ENCODE measurements around the gene C5orf63. TPM values are rescaled to one million over a fixed set of nuclear protein-coding genes. Genes with fewer than 3 reads are reported as not detected.
A peak's percentile ranks its signal among the peaks of the same experiment; 100 is the strongest.

The C5orf63 gene
- total RNA-seq, 1 donor: 4.0 TPM

DNA sequence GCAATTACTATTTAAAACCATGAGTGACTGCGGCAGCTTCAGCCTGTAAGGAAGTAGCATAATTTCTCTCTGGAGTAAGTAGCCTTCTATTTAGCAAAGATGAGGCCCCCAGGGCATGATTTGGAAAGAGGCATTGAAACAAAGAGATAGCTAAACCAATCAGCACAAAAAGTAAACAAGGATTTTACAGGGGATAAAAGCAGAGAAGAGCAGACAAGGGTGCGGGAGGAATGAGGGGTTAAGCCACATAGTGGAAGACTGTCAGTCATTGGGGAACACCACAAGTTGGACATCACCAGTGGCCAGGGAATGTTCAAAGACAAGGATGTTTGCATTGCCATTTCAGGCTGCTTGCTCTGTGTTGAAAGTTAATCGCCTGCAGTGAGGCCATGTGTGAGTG is 24.0 kb upstream of the C5orf63 start:
- H3K4me3 ChIP-seq (ENCODE audit: low read depth, low read length): no peak overlapping the region
- DNase-seq (ENCODE audit: low read depth): no peak
- TF ChIP-seq, protein P1, sequence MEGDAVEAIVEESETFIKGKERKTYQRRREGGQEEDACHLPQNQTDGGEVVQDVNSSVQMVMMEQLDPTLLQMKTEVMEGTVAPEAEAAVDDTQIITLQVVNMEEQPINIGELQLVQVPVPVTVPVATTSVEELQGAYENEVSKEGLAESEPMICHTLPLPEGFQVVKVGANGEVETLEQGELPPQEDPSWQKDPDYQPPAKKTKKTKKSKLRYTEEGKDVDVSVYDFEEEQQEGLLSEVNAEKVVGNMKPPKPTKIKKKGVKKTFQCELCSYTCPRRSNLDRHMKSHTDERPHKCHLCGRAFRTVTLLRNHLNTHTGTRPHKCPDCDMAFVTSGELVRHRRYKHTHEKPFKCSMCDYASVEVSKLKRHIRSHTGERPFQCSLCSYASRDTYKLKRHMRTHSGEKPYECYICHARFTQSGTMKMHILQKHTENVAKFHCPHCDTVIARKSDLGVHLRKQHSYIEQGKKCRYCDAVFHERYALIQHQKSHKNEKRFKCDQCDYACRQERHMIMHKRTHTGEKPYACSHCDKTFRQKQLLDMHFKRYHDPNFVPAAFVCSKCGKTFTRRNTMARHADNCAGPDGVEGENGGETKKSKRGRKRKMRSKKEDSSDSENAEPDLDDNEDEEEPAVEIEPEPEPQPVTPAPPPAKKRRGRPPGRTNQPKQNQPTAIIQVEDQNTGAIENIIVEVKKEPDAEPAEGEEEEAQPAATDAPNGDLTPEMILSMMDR (IDR thresholded peaks at IDR 0.05; ENCODE audit: insufficient read depth, low read length): no peak

DNA sequence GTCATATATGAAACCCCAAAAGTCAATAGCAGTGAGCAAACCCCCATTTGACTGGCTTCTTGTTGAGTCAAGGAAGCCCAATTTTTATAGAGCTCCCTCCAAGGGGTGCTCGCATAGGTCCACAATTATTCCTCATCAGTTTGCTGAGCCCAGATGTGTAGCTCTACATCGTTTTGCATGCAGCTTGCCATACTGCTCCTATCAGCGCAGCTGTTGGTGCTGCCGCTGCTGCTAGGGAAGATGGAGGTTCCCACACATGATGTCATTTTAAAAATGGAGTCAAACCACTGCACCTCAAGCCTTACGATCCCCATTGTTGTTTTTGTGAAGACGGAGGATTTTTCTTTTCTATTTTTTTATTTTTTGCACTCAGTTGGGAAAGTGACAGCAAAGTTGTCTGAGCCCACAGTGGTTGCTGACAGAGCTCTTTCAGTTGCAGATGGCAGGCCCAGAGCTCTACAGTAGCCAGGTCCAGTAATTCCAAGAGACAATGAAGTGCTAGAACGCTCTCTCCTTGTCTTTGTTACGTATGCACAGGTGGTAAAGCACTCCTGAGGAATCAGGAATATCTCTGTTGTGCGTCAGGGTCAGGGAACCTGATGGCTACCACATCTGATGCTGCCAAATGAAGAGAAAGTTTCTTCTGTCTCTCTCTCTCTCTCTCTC is 23.2 kb upstream of the C5orf63 start:
- H3K4me3 ChIP-seq (ENCODE audit: low read depth, low read length): no peak overlapping the region
- TF ChIP-seq, protein P1 (IDR thresholded peaks at IDR 0.05; ENCODE audit: insufficient read depth, low read length): no peak
- no peak for DNase-seq (ENCODE audit: low read depth)

DNA sequence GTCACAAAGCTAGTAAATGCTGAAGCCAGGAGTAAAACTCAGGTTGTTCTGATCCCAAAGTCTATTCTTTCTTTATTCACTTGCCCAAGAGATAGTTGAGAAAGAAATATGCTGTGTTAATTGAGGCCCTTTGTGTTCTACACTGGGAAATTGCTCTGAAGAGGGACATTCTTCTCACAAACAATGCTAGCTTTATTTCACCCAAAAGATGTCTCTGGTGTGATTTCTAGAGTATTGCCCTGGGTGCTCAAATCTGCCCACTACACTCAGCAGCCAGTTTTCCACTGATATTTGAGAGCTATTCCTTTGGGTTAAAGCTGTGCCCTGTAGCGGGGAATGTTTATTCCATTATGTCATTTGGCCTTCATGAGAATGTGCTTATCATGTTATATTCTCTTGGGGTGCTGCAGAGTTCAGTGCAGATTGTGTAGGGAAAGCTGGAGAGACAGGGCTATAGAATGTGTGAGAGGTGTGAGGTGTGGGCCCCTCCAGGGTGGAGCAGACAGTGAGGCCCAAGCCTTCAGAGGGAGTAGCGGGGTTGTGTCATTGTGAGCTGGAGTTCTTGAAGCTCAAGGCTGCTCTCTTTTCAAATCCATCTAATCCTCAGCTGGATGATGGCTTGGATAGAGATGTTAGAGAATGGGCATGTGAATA is 21.0 kb upstream of the C5orf63 start:
- no peak for DNase-seq (ENCODE audit: low read depth)
- TF ChIP-seq, protein P1 (IDR thresholded peaks at IDR 0.05; ENCODE audit: insufficient read depth, low read length): no peak
- no peak overlapping the region for H3K4me3 ChIP-seq (ENCODE audit: low read depth, low read length)

DNA sequence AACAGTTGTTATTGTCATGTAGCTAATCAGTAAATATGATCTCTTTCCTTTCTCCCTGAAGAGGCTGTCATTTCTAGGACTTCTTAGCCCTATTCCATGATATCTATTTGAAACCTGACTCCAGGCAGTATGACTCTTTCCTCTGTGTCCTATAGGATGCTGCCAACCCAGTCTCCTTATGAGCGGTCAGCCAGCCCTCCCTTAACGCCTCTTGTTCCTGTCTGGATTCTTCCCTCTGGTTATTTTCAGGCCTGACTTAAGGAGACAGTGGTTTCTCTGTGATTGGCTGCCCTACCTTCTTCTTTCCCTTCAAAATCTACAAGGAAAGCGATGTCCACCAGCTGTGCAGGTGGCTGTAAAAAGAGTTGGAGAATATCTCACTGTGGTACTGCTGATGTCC is 19.4 kb upstream of the C5orf63 start:
- no peak overlapping the region for H3K4me3 ChIP-seq (ENCODE audit: low read depth, low read length)
- TF ChIP-seq, protein P1 (IDR thresholded peaks at IDR 0.05; ENCODE audit: insufficient read depth, low read length): no peak
- DNase-seq (ENCODE audit: low read depth): peak; percentile 46

DNA sequence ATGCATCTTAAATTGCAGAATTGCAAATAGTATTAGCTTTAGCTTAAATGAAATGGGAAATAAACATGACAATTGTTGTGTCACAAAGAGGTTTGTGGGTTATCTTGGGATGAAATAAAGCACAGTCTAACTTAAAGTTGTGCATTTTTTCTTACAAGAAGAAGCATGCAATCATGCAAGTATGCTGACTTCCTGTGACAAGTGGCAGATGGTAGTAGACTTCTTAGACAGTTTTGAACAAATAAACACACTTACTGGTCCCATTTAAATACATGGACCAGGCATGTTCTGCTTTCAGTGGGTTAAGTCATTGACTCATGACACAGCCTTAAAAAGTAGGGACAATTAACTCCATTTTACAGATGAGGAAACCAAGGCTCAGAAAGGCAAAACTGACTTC is 15.9 kb upstream of the C5orf63 start:
- no peak for DNase-seq (ENCODE audit: low read depth)
- no peak overlapping the region for H3K4me3 ChIP-seq (ENCODE audit: low read depth, low read length)
- TF ChIP-seq, protein P1 (IDR thresholded peaks at IDR 0.05; ENCODE audit: insufficient read depth, low read length): no peak

DNA sequence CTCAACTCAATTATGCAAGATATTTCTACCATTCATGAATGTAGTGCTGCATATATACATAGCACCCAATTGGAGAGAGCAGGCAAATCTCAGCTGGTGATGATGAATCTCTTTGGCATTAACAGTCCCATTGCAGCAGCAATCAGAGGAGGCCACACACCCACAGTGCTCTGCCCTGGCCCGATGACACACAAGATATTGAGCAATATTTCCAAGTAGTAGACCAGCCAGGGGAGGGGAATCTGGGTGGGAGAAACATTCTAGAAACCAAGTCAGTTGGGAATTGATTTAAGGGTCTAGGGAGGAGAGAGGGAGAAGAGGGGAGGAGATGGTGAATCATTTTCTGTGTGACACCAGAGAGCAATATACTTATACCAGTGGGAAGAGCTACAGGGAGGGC is 14.9 kb upstream of the C5orf63 start:
- H3K4me3 ChIP-seq (ENCODE audit: low read depth, low read length): no peak overlapping the region
- DNase-seq (ENCODE audit: low read depth): peak; percentile 98
- TF ChIP-seq, protein P1 (IDR thresholded peaks at IDR 0.05; ENCODE audit: insufficient read depth, low read length): no peak

All from fibroblast of the aortic adventitia (primary cell).